Hepatic stellate cell (primary cell): ENCODE results near the gene ASPSCR1.

Experiments
- DNase-seq: peaks from one replicate; pipeline ENCODE4 v3.0.0; 2011; ENCODE audit warnings: low spot score

Gene ASPSCR1

DNA sequence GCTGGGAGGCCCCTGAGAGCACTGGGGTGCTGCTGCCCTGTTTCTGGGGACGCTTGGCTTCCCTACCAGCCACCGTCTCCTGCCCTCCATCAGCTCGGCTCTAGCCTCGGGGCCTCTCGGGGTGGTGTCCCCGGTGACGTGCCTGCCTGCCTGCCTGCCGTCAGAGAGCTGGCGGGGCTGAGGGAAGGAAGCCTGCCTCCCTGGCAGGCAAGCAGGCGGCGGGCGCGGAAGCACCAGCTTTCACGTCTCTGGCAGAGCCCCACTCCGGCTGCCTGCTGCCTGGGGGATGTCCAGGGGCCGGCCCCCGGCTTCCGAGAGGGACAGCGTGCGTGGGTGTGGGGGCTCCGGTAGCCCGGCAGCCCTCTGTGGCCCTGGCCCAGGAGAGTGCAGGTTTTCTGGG is 35.9 kb downstream of the ASPSCR1 start:
- no peak for DNase-seq

DNA sequence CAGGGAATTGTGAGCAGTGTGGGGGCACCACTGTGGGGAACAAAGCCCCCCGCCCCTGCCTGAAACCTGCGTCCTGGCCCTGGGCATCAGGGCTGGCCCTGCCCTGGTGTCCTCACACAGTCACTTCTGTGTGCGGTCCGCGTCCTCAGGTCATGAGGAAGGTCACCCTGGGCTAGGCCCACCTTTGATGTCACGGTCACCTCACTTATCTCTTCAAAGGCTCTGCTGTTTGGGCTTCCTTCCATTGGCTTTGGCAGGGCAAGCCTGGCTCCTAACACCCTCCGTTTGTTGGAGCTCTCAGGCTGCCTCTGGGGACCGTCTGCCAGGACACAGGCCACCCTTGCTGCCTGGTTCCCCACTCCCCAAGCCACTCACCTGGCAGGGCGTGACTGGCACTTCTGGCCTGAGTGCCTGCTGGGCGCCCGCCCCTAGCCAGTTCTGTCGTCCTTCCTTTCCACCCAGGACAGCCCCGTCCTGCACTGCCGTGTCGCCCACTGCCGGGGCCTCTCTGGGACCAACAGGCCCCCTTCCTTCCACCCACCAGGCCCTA is 36.4 kb downstream of the ASPSCR1 start:
- DNase-seq, result no peak

DNA sequence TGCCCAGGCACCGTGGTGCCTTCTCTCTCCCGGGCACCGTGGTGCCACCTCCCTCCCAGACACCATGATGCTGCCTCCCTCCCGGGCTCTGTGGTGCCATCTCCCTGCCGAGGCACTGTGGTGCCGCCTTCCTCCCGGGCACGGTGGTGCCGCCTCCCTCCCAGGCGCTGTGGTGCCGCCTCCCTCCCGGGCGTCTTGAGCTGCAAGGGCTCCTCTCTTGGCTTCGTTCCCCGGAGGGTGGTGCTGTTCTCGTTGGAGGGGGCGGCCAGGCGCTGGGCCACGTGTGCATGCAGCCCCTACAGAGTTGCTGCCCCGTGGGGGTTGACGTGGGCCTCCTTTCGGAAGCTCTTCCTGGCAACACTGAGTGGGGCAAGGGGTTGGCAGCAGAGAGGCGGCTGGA is 37.0 kb downstream of the ASPSCR1 start:
- DNase-seq, result no peak

DNA sequence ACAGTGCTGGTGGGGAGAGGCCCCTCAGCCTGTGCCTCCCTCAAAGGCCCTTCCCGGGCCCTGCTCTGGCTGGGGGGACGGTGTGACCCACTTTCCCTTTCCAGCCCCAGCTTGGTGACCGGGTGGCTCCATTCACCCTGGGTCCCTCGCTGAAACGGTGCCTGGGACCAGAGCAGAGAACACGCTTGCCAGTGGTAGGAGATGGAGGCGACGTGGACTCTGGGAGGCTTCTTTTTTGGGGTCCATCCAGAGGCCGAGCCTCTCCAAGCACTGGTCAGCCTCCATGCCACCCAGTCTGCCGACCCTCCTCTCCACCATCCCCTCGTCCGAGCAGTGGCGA is 37.5 kb downstream of the ASPSCR1 start:
- DNase-seq, result no peak

DNA sequence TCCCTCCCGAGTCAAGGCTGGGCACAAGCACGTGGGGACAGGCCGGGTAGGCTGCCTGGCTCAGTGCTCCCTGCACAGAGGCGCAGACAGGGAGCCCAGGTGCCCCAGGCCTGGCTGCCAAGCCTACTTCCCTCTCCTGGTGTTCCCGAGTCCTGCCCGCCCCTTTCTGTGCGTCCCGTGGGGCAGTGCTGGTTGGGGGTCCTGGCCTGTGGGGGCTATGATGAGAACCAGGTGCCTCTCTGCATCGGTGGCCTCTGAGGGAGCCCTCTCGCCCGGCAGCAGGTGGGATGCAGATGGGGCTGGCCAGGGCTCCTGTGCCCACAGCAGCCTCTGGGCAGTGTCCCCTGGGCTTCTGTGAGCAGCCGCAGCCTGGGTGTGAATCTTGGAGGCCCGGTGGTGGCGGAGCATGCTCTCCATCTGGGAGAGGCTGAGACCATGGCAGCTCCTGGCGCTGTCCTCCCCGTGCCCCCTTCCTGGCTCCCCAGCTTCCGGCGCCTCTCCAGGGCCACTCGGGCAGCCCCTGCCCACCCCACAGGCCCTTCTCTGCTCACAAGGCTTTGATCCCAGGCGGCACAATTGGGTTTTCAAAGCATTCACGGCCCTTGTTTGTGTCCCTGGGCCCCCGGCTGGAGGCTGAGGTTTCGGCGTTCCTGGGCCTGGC is 38.0 kb downstream of the ASPSCR1 start:
- no peak for DNase-seq

DNA sequence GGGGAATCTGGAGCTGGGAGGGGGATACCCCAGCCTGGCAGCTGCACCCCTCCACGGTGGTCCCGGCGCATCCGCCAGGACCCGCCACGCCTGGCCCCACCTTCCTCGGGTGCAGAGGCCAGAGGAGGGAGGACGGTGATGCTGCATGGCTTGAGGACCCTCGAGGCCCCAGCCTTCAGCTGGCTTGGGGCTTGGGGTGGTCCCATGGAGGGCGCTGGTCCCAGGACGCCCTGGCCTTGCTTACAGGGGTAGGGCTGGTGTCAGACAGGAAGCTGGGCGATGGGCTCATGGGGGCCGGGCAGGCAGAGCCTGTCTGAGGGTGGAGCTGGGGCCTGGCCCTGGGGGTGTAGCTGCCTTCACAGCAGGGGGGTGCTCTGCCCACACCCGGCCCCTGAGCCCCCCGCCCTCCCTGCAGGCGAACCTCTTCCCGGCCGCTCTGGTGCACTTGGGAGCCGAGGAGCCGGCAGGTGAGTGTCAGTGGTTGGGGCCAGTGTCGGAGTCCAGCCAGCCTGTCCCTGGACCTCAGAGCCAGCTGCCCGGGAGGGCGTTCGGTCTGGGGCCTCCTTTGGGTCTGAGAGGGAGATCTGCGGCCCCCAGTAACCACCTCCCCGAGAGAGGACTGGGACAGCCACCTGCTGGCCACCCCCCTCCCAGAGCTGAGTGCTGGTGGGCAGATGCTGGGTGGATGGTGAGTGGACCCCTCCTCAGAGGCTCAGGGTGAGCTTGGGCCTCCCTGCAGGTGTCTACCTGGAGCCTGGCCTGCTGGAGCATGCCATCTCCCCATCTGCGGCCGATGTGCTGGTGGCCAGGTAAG is 38.8 kb downstream of the ASPSCR1 start:
- DNase-seq, result no peak

DNA sequence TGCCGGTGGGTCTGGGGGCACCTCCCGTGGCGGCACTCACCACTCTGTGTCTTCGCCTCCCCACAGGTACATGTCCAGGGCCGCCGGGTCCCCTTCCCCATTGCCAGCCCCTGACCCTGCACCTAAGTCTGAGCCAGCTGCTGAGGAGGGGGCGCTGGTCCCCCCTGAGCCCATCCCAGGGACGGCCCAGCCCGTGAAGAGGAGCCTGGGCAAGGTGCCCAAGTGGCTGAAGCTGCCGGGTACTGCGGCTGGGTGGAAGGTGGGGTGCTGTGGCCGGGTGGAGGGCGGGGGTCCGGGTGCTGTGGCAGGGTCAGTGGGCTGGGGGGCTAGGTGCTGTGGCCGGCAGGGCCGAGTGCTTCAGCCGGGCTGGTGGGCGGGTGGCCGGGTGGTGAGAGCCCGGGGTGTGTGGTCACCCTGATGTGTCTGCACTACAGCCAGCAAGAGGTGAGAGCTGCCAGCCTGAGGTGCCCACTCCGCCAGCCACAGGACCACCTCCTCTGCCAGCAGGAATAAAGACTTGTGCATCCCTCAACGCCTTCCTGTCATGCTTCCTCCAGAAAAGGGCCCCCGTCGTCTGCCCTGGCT is 39.5 kb downstream of the ASPSCR1 start:
- DNase-seq, result no peak

DNA sequence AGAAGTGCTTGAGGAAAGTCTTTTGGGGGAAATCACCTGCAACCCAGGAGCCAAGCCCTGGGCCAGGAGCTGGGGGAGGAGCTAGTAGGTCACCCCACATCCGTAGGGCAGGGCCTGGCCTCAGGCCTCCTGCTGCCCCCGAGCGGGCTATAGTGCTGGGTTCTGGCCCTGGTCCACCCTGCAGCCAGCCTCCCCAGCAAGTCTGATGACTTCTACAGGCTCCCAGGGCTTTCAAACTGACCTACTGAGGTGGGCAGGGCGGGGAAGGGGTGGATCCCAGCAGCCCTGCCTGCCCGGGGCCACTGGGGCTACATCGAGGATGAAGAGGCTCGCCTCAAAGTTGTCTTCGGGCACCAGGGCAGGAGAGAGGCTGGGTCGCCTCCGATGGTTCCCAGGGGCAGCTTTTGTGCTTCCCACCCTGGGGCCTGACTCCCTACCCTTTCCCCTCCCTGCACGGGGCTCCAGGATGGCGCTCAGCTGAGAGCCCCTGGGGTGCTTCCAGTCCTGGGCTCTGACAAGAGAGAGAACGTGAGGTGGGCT is 40.3 kb downstream of the ASPSCR1 start:
- no peak for DNase-seq

DNA sequence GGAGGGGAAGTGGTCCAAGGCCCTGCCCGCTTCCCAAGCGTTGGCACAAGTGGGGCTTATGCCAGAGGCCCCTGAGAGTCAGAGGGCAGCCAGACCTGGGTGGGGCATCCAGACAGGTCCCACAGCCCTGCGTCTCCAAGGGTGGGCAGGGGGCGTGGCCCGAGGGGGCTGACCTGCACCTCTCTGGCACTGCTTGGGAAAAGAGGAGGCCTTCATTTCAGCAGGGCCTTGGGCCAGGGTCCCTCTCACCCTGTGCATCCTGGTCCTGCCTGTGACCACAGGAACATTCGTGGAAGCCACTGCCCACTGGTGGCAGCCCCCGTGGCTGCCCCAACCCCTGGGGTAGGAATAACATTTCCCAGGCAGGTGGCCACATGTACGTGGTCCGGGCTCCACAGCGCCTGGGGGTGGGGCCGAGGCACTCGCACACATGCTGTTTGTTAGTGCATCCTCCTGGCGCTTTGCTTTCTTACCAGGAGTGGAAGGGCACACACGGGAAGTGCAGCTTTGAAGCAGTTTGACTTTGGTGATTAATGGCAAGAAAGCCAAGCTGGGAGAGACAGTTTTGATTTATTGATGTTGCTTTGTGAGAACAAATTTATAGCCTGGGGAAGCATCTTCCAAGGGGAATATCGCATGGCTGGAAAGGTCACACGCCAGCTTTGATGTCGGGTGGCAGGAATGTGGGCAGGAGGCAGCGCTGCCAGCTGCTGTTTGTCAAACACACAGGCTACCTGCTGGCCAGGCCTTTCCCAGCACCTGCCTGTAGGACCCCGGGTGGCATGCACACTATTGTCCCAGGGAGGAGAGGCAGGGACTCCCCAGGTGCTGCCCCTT is 40.9 kb downstream of the ASPSCR1 start:
- DNase-seq, result no peak

DNA sequence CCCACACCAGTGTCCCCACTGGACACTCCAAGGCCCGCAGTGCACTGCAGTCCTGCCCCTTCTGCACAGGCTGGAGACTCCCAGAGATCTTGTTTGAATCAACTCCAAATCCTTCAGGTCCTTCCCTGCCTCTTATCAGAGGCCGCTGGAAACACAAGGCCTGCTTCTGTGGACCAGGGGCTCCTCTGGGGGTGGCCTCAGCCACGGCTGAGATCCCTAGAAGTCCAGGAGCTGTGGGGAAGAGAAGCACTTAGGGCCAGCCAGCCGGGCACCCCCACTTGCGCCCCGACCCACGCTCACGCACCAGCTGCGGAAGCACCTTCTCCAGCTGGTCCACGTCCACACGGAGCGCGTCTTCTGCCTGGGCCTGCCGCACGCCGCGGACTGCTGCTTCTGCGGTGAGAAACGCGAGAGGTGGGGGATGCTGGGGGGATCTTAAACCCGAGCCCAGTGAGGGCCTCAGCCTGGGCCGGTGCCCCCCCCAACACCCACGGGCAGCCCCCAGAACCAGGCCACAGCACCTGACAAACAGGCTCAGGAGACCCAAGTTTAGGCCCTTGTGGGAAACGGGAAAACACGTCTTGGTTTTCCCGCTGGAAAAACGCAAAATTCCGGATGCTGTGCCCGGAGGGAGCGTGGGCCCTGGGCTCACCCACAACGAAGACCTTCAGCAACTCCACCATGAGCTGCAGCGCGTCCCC is 41.7 kb downstream of the ASPSCR1 start:
- no peak for DNase-seq

DNA sequence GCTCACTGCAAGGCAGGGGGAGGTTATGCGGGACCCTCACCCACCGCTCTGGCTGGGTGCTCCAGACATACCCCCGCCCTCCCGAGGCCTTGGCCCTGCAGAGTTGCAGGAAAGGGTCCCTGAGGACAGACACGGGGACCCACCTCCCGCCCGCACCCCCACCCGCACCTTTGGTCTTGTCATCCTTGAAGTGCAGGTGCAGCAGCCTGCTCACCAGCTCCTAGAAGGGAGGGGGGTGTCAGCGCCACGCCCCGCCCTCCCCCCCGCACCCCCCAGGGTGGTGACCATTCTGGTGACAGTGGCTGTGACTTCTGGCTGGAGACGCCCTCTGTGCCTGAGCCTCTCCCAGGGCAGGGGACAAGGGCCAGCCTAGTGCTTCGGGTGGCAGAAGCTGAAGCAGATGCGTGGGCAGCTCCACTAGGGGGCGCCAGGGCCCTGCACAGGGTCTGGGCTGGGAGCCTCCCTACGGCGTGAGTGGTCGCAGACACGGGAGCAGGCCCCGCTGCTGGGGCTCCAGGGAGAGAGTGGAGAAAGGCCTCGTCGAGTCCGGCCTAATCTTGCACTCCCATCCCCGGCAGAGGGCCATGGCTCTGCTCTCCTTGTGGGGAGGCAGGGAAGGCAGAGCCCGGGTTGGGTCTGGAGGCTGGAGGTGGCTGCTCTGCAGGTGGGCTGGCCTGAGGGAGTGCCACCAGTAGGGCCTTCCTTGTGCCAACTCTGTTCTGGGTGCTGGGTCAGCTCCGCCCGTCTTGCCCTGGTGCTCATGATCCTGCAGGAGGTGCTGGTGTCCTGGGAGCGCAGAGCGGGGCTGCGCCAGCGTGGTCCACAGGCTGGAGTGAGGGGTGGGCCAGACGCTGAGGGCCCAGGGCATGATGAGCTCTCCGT is 42.5 kb downstream of the ASPSCR1 start:
- DNase-seq, result peak; percentile 58

DNA sequence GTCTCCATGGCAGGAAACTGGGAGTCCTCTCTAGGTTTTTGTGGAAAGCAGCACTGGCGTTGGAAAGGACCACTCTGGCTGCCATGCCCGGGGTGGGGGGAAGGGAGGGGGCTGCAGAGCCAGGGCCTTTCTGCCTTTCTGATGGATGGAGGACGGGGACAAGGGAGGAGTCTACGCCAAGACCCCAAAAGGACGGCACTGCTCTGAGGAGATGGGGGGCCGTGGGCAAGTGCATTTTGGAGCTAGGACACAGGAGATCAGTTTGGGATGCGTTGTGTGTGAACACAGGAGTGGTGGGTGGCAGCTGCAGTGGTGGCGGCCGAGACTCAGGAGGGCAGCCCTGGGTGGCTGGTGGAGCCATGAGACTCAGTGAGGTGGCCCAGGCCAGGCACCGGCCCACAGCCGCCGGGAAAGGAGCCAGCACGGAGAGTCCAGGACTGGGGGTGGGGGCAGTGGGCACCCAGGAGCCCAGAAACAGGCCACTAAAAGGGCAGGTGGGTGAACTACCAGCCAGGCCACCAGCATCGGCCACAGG is 43.2 kb downstream of the ASPSCR1 start:
- DNase-seq, result no peak

DNA sequence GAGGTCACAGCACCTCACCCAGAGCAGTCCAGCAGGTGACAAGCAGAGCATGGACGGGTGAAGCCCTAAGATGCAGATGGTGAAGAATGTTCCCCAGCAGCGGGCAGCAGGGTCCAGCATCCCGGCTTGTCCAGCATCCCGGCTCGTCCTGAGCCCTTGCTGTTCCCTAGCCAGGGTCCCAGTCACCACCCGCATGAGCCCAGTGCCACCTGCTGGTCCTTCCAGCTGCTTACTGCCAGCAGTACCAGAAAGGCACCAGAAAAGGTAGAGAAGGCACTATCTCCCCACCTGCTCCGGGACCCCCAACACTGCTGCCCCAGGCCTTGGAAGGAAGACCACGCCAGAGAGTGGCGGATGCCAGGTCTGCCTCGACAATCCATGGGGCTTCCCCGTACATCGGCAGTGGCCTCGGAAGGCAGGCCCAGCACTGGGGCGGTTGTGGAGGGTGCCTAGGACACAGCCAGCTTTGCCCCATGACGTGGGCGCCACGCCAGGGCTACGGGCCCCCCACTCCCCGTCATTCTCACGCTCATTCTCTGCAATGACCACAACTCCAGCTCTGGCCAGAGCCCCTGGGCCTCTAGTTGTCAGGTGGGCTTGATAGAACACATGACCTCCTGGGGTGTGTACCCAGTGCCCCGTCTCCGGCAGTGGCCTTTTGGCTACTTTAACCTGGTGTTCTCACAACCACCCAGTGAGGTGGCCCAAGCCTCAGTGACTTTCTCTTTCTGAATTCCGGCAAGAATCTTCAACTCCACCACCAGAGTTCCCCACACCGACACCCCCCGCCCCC is 43.9 kb downstream of the ASPSCR1 start:
- peak; percentile 85 for DNase-seq

DNA sequence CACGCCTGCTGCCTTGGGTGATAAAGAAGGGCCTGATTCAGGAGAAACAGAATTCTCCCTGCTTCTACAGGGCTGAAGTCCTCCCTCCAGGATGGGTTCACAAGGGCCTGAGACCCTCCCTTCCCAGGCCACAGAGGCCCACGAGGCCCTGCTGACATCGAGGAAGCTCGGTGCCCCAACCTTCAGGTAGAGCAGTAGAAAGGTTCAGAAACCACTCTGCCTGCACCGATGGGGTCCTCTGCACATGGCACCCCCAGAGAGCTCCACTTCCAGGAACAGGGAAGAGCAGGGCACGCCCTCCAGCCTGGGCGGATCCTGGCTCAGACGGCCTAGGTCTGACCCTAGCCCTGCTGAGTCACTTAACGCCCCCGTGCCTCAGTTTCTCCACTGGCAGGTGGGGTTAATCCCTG is 44.5 kb downstream of the ASPSCR1 start:
- no peak for DNase-seq

DNA sequence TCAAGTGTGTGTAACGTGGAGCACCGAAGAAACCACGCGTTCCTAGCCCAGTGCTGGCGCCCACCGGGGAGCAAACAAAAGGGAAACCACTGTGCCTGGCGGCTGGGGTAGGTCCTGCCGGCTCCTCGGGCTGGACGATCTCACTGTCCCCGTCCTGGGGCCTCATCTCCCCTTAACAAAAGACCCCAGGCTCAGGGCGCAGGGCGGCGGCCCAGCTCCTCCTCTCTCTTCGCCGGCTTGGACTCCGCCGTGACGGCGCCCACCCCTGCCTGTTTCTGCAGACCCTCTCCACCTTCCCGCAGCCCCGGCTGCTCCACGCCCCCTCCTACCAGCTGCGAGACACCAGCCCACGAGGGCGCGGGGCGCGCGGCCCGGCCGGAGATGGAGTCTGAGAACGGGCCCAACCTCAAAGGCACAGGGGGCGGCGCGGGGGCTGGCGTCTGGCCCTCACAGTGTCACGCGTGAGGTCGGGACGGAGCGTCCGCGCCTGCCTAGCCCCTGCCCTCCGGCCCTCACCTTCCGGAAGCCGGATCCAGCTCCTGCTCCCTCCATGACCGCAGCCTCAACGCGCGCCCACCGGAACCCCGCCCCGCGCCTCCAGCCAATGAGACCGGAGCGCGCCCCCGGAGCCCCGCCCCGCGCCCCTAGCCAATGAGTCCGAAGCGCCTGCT is 45.0 kb downstream of the ASPSCR1 start, which contains the start of gene CENPX:
Gene CENPX, minus strand, starts transcription at position 569 of the 671 bp plus-strand sequence. Its CDS starts 17 bp downstream, at position 552.
- no peak for DNase-seq

DNA sequence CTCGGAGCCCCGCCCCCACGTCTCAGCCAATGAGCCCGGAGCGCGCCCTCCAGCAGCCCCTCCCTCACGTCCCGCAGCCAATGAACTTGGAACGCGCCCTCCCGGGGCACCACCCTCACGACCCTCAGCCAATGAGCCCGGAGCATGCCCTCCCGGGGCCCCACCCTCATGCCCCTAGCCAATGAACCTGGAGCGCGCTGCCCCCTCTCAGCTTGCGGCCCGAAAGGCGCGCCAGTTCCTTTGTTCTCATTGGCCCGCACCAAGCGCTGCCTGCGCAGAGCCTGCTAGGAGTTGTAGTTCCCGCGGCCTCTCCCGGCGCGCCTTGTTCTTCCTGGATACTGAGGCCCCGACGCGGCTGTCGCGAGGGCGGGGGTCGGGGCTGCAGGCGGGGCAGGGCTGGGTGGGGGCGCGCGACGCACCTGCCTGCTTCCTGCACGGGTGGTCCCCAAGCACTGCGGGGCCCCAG is 45.6 kb downstream of the ASPSCR1 start, which contains the start of gene LRRC45:
Gene LRRC45, plus strand, starts transcription at position 325 of the 466 bp plus-strand sequence. CDS start 339 bp downstream, outside the sequence.
- DNase-seq, result peak; percentile 100

DNA sequence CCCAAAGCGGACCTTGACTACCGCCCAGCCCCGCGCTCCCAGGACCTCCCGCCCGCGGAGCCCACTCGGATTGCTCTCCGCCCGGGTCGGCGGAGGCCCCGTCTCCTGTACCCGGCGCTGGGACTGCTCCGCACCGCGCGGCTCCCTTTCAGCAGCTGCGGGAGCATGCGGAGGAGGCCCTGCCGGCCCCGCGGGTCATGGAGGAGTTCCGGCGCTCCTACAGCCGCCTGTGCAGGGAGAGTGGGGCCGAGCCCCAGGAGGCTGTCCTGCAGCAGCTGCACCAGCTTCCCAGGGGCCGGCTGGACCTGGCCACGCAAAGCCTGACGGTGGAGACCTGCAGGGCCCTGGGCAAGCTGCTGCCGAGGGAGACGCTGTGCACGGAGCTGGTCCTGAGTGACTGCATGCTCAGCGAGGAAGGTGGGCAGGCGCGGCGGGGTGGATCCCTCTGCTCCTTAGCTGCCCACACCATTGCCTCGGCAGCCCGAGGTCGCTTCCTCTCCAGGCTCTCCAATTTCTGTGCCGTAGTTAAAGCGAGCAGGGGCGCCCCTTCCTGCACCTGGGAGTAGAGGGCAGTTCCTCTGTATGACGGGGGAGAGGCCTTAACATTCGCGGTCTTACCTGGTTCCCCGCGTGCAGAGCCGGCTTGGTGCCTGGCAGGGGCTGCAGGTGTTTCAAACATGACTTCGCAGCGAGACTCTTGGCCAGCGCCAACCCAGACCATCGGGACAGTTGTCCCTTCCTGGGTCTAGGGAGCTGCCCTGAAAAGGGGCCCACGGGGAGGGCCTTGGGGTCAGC is 46.2 kb downstream of the ASPSCR1 start:
- DNase-seq, result peak; percentile 58
